Neuron (in vitro differentiated cells): ENCODE data around the gene NT5DC2.
"Not testable (repeated sequence)": the region's sequence is repeated elsewhere in the genome, so short reads cannot be mapped to it uniquely, and the experiment has no call there.

Source experiments
- H2AFZ ChIP-seq: one replicate; pipeline ENCODE4 v1.6.1; 2013; ENCODE audit warnings: low read depth, mild to moderate bottlenecking, inconsistent platforms, low read length, moderate library complexity
- H3K27me3 ChIP-seq: one replicate; pipeline ENCODE4 v1.6.1; 2013; ENCODE audit warnings: low read length; ENCODE audit not compliant: insufficient read depth
- H3K36me3 ChIP-seq: one replicate; pipeline ENCODE4 v1.6.1; 2013; ENCODE audit warnings: low read length; ENCODE audit not compliant: insufficient read depth
- H3K4me1 ChIP-seq: one replicate; pipeline ENCODE4 v1.6.1; 2013; ENCODE audit warnings: low read length; ENCODE audit not compliant: insufficient read depth
- H3K4me3 ChIP-seq: 2 replicates; pipeline ENCODE4 v1.5.1; 2013; ENCODE audit warnings: mild to moderate bottlenecking, low read length, moderate library complexity
- H3K9me3 ChIP-seq: one replicate; pipeline ENCODE4 v1.6.1; 2013; ENCODE audit warnings: low read length

Gene NT5DC2

GRCh38 chr3:52534281-52535183, 875 bp upstream of the NT5DC2 start:
- H3K4me3 ChIP-seq: peak overlapping the region; percentile 15
- H3K27me3 ChIP-seq: no peaks in the 10 kb centered on the region
- no peaks in the 10 kb centered on the region for H3K9me3 ChIP-seq
- H2AFZ ChIP-seq: no peak overlapping the region
- H3K4me1 ChIP-seq: peaks cover 20% of the 10 kb centered on the region
- peaks cover 5% of the 10 kb centered on the region for H3K36me3 ChIP-seq

- peaks cover 9% of the 10 kb centered on the region for H3K36me3 ChIP-seq
- peaks cover 18% of the 10 kb centered on the region for H3K4me1 ChIP-seq
- H3K4me3 ChIP-seq: peak overlapping the region; percentile 53
- no peaks in the 10 kb centered on the region for H3K27me3 ChIP-seq
- H2AFZ ChIP-seq: no peak overlapping the region
- H3K9me3 ChIP-seq: no peaks in the 10 kb centered on the region
Measured at GRCh38 chr3:52532838-52533622, 627 bp downstream of the NT5DC2 start.

- Histone ChIP-seq H3K9me3 (no peaks in the 10 kb centered on the region), H3K4me3 (peak overlapping the region; percentile 53), H3K4me1 (peaks cover 12% of the 10 kb centered on the region), H2AFZ (no peak overlapping the region), H3K27me3 (no peaks in the 10 kb centered on the region), H3K36me3 (peaks cover 13% of the 10 kb centered on the region)
Measured at GRCh38 chr3:52532517-52532837, 1.2 kb downstream of the NT5DC2 start.

GRCh38 chr3:52531860-52532516, 1.7 kb downstream of the NT5DC2 start:
- peak overlapping the region; percentile 53 for H3K4me3 ChIP-seq
- no peaks in the 10 kb centered on the region for H3K27me3 ChIP-seq
- H3K9me3 ChIP-seq: no peaks in the 10 kb centered on the region
- H3K4me1 ChIP-seq: peaks cover 11% of the 10 kb centered on the region
- peaks cover 13% of the 10 kb centered on the region for H3K36me3 ChIP-seq
- H2AFZ ChIP-seq: no peak overlapping the region

GRCh38 chr3:52530918-52531826, 2.5 kb downstream of the NT5DC2 start:
- Histone ChIP-seq H3K27me3 (no peaks in the 10 kb centered on the region), H3K9me3 (no peaks in the 10 kb centered on the region), H3K36me3 (peaks cover 13% of the 10 kb centered on the region), H2AFZ (no peak overlapping the region), H3K4me1 (peaks cover 18% of the 10 kb centered on the region), H3K4me3 (no peak overlapping the region)

GRCh38 chr3:52529376-52530333, 4.0 kb downstream of the NT5DC2 start:
- H3K4me3 ChIP-seq: no peak overlapping the region
- H2AFZ ChIP-seq: no peak overlapping the region
- peaks cover 22% of the 10 kb centered on the region for H3K4me1 ChIP-seq
- H3K9me3 ChIP-seq: no peaks in the 10 kb centered on the region
- H3K27me3 ChIP-seq: no peaks in the 10 kb centered on the region
- peaks cover 13% of the 10 kb centered on the region for H3K36me3 ChIP-seq

- H3K4me1 ChIP-seq: peaks cover 22% of the 10 kb centered on the region
- no peak overlapping the region for H3K4me3 ChIP-seq
- H2AFZ ChIP-seq: no peak overlapping the region
- H3K27me3 ChIP-seq: no peaks in the 10 kb centered on the region
- peaks cover 13% of the 10 kb centered on the region for H3K36me3 ChIP-seq
- no peaks in the 10 kb centered on the region for H3K9me3 ChIP-seq
Measured at GRCh38 chr3:52528586-52529375, 4.9 kb downstream of the NT5DC2 start.

GRCh38 chr3:52527732-52528585, 5.7 kb downstream of the NT5DC2 start:
- no peaks in the 10 kb centered on the region for H3K27me3 ChIP-seq
- no peaks in the 10 kb centered on the region for H3K9me3 ChIP-seq
- peaks cover 13% of the 10 kb centered on the region for H3K36me3 ChIP-seq
- peaks cover 22% of the 10 kb centered on the region for H3K4me1 ChIP-seq
- H2AFZ ChIP-seq: no peak overlapping the region
- H3K4me3 ChIP-seq: no peak overlapping the region

- Histone ChIP-seq H3K4me1 (peaks cover 20% of the 10 kb centered on the region), H3K9me3 (no peaks in the 10 kb centered on the region), H3K36me3 (peaks cover 13% of the 10 kb centered on the region), H3K27me3 (no peaks in the 10 kb centered on the region), H2AFZ (no peak overlapping the region), H3K4me3 (no peak overlapping the region)
Measured at GRCh38 chr3:52527039-52527731, 6.5 kb downstream of the NT5DC2 start.

- not testable (repeated sequence) for H3K9me3 ChIP-seq, H3K4me3 ChIP-seq, H3K27me3 ChIP-seq, H2AFZ ChIP-seq
- Histone ChIP-seq H3K4me1 (peaks cover 19% of the 10 kb centered on the region), H3K36me3 (peaks cover 13% of the 10 kb centered on the region)
Measured at GRCh38 chr3:52526671-52527038, 7.0 kb downstream of the NT5DC2 start.
